Measurements from ENCODE around the gene POLD3. TPM values are rescaled to one million over a fixed set of nuclear protein-coding genes. Genes with fewer than 3 reads are reported as not detected.

The POLD3 gene
- polyA plus RNA-seq, 1 donor from 2014 or later = 16.8 TPM

DNA sequence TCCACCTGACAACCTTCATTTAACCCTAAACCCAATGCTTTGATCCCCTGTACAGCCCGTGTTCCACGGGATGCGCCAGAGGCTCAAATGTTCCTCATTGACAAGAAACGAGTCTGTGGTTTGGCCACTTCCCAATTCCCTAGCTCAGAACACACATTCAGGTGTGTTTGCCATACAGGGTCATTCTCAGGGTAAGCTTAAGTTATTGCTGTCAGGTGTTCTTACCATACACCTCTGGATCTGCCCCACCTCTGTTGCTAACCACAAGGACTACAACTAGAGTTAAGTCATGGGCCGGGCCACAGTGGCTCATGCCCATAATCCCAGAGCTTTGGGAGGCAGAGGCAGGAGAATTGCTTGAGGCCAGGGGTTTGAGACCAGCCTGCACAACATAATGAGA lies 45.6 kb upstream of the POLD3 start:
- H3K27me3 ChIP-seq (ENCODE audit: insufficient read depth, low read depth, low read length) = no peaks in the 10 kb centered on the region
- H3K4me3 ChIP-seq (ENCODE audit: low read length) = no peak overlapping the region
- H3K9me3 ChIP-seq (ENCODE audit: low read length) = peaks cover 3% of the 10 kb centered on the region
- no peak for TF ChIP-seq POLR2AphosphoS5 (IDR thresholded peaks at IDR 0.05)
- TF ChIP-seq, protein P1, sequence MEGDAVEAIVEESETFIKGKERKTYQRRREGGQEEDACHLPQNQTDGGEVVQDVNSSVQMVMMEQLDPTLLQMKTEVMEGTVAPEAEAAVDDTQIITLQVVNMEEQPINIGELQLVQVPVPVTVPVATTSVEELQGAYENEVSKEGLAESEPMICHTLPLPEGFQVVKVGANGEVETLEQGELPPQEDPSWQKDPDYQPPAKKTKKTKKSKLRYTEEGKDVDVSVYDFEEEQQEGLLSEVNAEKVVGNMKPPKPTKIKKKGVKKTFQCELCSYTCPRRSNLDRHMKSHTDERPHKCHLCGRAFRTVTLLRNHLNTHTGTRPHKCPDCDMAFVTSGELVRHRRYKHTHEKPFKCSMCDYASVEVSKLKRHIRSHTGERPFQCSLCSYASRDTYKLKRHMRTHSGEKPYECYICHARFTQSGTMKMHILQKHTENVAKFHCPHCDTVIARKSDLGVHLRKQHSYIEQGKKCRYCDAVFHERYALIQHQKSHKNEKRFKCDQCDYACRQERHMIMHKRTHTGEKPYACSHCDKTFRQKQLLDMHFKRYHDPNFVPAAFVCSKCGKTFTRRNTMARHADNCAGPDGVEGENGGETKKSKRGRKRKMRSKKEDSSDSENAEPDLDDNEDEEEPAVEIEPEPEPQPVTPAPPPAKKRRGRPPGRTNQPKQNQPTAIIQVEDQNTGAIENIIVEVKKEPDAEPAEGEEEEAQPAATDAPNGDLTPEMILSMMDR (IDR thresholded peaks at IDR 0.05; ENCODE audit: poor library complexity, severe bottlenecking) = no peak
- TF ChIP-seq, protein P2, sequence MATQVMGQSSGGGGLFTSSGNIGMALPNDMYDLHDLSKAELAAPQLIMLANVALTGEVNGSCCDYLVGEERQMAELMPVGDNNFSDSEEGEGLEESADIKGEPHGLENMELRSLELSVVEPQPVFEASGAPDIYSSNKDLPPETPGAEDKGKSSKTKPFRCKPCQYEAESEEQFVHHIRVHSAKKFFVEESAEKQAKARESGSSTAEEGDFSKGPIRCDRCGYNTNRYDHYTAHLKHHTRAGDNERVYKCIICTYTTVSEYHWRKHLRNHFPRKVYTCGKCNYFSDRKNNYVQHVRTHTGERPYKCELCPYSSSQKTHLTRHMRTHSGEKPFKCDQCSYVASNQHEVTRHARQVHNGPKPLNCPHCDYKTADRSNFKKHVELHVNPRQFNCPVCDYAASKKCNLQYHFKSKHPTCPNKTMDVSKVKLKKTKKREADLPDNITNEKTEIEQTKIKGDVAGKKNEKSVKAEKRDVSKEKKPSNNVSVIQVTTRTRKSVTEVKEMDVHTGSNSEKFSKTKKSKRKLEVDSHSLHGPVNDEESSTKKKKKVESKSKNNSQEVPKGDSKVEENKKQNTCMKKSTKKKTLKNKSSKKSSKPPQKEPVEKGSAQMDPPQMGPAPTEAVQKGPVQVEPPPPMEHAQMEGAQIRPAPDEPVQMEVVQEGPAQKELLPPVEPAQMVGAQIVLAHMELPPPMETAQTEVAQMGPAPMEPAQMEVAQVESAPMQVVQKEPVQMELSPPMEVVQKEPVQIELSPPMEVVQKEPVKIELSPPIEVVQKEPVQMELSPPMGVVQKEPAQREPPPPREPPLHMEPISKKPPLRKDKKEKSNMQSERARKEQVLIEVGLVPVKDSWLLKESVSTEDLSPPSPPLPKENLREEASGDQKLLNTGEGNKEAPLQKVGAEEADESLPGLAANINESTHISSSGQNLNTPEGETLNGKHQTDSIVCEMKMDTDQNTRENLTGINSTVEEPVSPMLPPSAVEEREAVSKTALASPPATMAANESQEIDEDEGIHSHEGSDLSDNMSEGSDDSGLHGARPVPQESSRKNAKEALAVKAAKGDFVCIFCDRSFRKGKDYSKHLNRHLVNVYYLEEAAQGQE (IDR thresholded peaks at IDR 0.05; ENCODE audit: borderline replicate concordance) = no peak
- no peak for TF ChIP-seq MXI1 (conservative IDR thresholded peaks at IDR 0.05; ENCODE audit: poor library complexity, severe bottlenecking)
- TF ChIP-seq EP300 (conservative IDR thresholded peaks at IDR 0.05; ENCODE audit: poor library complexity, severe bottlenecking) = no peak
- TF ChIP-seq SMC3 (conservative IDR thresholded peaks at IDR 0.05; ENCODE audit: poor library complexity) = no peak
- no peak for TF ChIP-seq EZH2 (IDR thresholded peaks at IDR 0.05; ENCODE audit: borderline replicate concordance, insufficient read depth, low read length, poor library complexity, severe bottlenecking)
- no peak for TF ChIP-seq TAF1 (IDR thresholded peaks at IDR 0.05; ENCODE audit: low read depth)
- no peak for TF ChIP-seq RAD21 (conservative IDR thresholded peaks at IDR 0.05)
- no peaks in the 10 kb centered on the region for H3K79me2 ChIP-seq (replicated peaks; ENCODE audit: insufficient read depth, low read length)
- no peak overlapping the region for H2AFZ ChIP-seq (ENCODE audit: low read depth, low read length)
- no peaks in the 10 kb centered on the region for H3K9me2 ChIP-seq (ENCODE audit: insufficient read depth, low read length)
- no peaks in the 10 kb centered on the region for H3F3A ChIP-seq (ENCODE audit: insufficient read depth, low read length, poor library complexity, severe bottlenecking)
- no peaks in the 10 kb centered on the region for H4K20me1 ChIP-seq (ENCODE audit: insufficient read depth)
- no peak overlapping the region for H3K27ac ChIP-seq (ENCODE audit: low read length)
- no peak overlapping the region for H3K9ac ChIP-seq (ENCODE audit: low read length)
- no peaks in the 10 kb centered on the region for H3K36me3 ChIP-seq (ENCODE audit: insufficient read depth, low read length)
- no peak overlapping the region for H3K4me2 ChIP-seq (ENCODE audit: low read length)

DNA sequence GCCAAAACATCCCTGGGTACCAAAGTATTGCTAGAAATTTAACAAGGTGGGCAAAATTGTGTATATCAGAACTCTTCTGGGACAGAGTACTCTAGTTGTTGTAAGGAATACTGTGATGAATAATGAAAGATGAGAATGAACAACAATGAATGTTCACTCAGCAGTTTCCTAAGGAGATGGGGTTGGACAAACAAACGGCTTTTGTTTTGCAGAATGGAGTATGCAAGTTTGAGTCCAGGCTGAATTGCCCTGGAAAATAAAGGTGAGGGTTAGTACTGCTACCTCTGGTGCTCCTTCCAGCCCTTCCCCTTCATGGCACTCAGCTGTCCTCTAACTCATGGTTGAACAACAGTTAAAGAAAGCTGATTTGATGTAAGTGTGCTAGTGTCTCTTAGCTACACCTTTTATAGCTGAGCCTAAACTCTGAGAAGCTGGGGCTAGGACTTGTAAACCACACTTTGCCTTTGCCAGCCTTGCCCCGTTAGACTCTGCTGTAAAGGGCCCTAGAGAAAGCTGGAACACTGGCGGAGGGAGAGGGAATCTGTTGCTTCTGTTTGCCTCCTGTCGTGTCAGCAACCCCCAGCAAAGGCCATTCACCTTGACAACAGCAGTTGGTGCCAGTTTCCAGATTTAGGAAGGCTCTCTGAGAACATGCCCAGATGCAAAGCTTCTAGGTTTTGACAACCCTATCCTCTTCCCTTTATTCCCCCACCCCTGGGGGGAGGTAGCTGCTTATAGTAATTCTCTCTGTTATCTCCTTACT lies 41.2 kb upstream of the POLD3 start:
- Histone ChIP-seq H3K4me3 (ENCODE audit: low read length) (no peak overlapping the region), H3K9me3 (ENCODE audit: low read length) (no peaks in the 10 kb centered on the region), H3K9ac (ENCODE audit: low read length) (no peak overlapping the region), H3K4me2 (ENCODE audit: low read length) (no peak overlapping the region), H2AFZ (ENCODE audit: low read depth, low read length) (no peak overlapping the region), H3K36me3 (ENCODE audit: insufficient read depth, low read length) (no peaks in the 10 kb centered on the region), H3K27ac (ENCODE audit: low read length) (no peak overlapping the region), H3K79me2 (replicated peaks; ENCODE audit: insufficient read depth, low read length) (no peaks in the 10 kb centered on the region), H3K9me2 (ENCODE audit: insufficient read depth, low read length) (no peaks in the 10 kb centered on the region), H3F3A (ENCODE audit: insufficient read depth, low read length, poor library complexity, severe bottlenecking) (no peaks in the 10 kb centered on the region), H4K20me1 (ENCODE audit: insufficient read depth) (no peaks in the 10 kb centered on the region), H3K27me3 (ENCODE audit: insufficient read depth, low read depth, low read length) (no peaks in the 10 kb centered on the region)
- TF ChIP-seq, protein P2 (IDR thresholded peaks at IDR 0.05; ENCODE audit: borderline replicate concordance) = no peak
- TF ChIP-seq SMC3 (conservative IDR thresholded peaks at IDR 0.05; ENCODE audit: poor library complexity) (no peak), RAD21 (conservative IDR thresholded peaks at IDR 0.05) (no peak), MXI1 (conservative IDR thresholded peaks at IDR 0.05; ENCODE audit: poor library complexity, severe bottlenecking) (no peak), EZH2 (IDR thresholded peaks at IDR 0.05; ENCODE audit: borderline replicate concordance, insufficient read depth, low read length, poor library complexity, severe bottlenecking) (no peak)
